ENCODE measurements around the gene PRDX1. TPM values are rescaled to one million over a fixed set of nuclear protein-coding genes. Genes with fewer than 3 reads are reported as not detected.
"Not testable (repeated sequence)": the region's sequence is repeated elsewhere in the genome, so short reads cannot be mapped to it uniquely, and the experiment has no call there.

PRDX1 gene
- total and polyA plus RNA-seq, 8 donors, result 49.3 to 142 (median 84.4) TPM

- intact Hi-C loops (cut with DNase I), result no loop called here
- Histone ChIP-seq H3K27ac (no peak overlapping the region), H3K36me3 (no peaks in the 10 kb centered on the region), H3K4me3 (no peak overlapping the region), H3K27me3 (no peaks in the 10 kb centered on the region), H3K9me3 (no peaks in the 10 kb centered on the region), H3K4me1 (no peaks in the 10 kb centered on the region)
- no peak for DNase-seq
- no peak for FAIRE-seq
- TF ChIP-seq CTCF (IDR thresholded peaks at IDR 0.05), result no peak
- WGBS, 2 donors, result 93 to 97% methylated on average over 11 of the region's 11 CpGs
- no peak for ATAC-seq
Measured at GRCh38 chr1:45530632-45531135, 9.0 kb upstream of the PRDX1 start.

DNA sequence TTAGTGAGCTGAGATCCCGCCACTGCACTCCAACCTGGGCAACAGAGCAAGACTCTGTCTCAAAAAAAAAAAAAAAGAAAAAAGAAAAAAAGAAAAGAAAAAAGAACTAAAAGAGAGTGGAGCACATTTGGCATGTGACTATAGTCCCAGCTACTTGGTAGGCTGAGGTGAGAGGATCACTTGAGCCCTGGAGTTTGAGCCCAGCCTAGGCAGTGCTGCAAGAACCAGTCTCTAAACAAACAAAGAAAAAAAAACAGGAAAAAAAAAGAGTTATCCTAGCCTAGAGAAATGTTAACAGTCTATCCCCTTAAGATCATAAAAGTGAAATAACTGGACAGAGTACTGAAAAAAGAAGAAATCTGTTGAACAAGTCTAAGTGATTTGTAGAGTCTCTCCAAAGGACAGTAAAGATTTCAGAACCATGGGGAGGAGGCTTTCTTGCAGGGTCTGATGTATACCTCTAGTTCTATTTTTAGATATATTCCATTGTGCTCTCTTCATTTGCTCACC, 4.5 kb upstream of the PRDX1 start:
- Histone ChIP-seq H3K36me3 (no peaks in the 10 kb centered on the region), H3K4me3 (no peak overlapping the region), H3K27ac (no peak overlapping the region), H3K9me3 (no peaks in the 10 kb centered on the region), H3K4me1 (no peaks in the 10 kb centered on the region), H3K27me3 (no peaks in the 10 kb centered on the region)
- 100% methylated on average over 1 of the region's 1 CpG for WGBS, 2 donors
- TF ChIP-seq CTCF (IDR thresholded peaks at IDR 0.05), result no peak
- FAIRE-seq, result no peak
- no peak for DNase-seq
- intact Hi-C loops (cut with DNase I), result no loop called here
- ATAC-seq, result no peak

DNA sequence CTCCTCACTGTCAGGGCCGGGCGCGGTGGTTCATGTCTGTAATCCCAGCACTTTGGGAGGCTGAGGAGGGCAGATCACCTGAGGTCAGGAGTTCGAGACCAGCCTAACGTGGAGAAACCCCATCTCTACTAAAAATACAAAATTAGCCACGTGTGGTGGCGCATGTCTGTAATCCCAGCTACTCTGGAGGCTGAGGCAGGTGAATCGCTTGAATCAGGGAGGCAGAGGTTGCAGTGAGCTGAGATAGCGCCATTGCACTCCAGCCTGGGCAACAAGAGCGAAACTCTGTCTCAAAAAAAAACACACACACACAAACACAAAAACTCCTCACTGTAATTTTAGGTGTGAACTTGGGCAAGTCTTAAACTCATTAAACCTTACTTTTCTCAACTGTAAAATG, 2.3 kb upstream of the PRDX1 start:
- H3K9me3 ChIP-seq; ATAC-seq; DNase-seq; H3K4me3 ChIP-seq; H3K4me1 ChIP-seq; intact Hi-C loops (cut with DNase I); FAIRE-seq; H3K36me3 ChIP-seq; H3K27ac ChIP-seq; H3K27me3 ChIP-seq: not testable (repeated sequence)
- 83 to 90% methylated on average over 10 of the region's 10 CpGs for WGBS, 2 donors

- ATAC-seq; H3K36me3 ChIP-seq; intact Hi-C loops (cut with DNase I); H3K27me3 ChIP-seq; H3K9me3 ChIP-seq; FAIRE-seq; H3K27ac ChIP-seq; H3K4me3 ChIP-seq; DNase-seq: not testable (repeated sequence)
- 74 to 80% methylated on average over 2 of the region's 2 CpGs for WGBS, 2 donors
- H3K4me1 ChIP-seq, result peaks cover 0 to 12% (median 0%) of the 10 kb centered on the region in 3 donors
Measured at GRCh38 chr1:45523516-45523915, 1.8 kb upstream of the PRDX1 start.

DNA sequence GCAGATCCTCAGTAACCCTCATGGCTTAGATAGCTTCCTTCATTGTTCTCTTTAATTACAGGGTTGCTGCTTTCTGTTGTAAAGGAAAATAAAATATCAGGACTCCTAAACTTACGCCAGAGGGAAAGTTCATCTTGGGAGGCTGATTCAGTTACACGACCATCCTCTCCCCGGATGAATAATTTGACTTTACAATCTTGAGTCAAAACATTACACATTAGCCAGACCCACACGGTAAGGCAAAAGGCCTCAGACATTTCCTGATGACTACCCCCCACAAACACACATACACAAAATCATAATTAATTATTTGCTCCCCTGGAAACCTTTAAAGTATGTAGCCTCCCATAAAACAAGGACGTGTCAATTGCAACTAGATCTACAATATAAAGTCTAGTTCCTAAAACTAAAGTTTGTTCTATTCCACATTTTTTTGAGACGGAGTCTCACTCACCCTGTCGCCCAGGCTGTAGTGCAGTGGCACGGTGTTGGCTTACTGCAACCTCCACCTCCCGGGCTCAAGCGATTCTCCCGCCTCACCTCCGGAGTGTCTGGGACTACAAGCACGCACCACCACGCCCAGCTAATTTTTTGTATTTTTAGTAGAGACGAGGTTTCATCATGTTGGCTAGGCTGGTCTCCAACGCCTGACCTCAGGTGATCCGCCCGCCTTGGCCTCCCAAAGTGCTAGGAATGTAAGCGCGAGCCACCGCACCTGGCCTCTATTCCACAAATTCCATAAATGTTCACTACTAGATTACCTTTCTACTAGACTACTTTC, 830 bp upstream of the PRDX1 start:
- intact Hi-C loops (cut with DNase I), result no loop called here
- WGBS, 2 donors, result 69 to 70% methylated on average over 21 of the region's 21 CpGs
- Histone ChIP-seq H3K27me3 (no peaks in the 10 kb centered on the region), H3K27ac (peak overlapping the region; percentile 64 to 93 (median 87)), H3K4me3 (peak overlapping the region; percentile 61 to 94 (median 68)), H3K9me3 (no peaks in the 10 kb centered on the region), H3K4me1 (peaks cover 0 to 13% (median 0%) of the 10 kb centered on the region in 3 donors), H3K36me3 (peaks cover 0 to under 1% (median 0%) of the 10 kb centered on the region in 3 donors)
- no peak for TF ChIP-seq CTCF (IDR thresholded peaks at IDR 0.05)
- ATAC-seq, result peak in 1 of 4 donors; percentile 6
- DNase-seq, result peak in 1 of 6 donors; percentile 25
- no peak for FAIRE-seq

DNA sequence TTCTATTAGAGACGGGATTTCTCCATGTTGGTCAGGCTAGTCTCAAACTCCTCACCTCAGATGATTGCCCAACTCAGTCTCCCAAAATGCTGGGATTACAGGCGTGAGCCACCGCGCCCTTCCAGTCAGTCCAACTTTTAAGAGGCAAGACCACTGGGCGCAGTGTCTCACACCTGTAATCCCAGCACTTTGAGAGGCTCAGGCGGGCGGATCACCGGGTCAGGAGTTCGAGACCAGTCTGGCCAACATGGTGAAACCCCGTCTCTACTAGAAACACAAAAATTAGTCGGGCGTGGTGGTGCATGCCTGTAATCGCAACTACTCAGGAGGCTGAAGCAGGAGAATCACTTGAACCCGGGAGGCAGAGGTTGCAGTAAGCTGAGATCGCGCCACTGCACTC, 1.9 kb downstream of the PRDX1 start:
- not testable (repeated sequence) for H3K27me3 ChIP-seq, H3K9me3 ChIP-seq, ATAC-seq, FAIRE-seq, DNase-seq
- WGBS, 2 donors, result 82 to 91% methylated on average over 16 of the region's 16 CpGs
- peaks cover 0 to 13% (median 0%) of the 10 kb centered on the region in 3 donors for H3K4me1 ChIP-seq
- H3K36me3 ChIP-seq, result peaks cover 0 to 26% (median 3%) of the 10 kb centered on the region in 3 donors
- intact Hi-C loops (cut with DNase I), result loop anchor here in 2 of 3 donors (5.0 to 10.0 kb wide), 3 partner anchors 33 to 355 kb away; partner anchors contain the start of gene AKR1A1 (in 1 of the 2)
- peak overlapping the region in 2 of 4 donors; percentile 12 to 39 for H3K27ac ChIP-seq
- peak overlapping the region in 1 of 4 donors; percentile 94 for H3K4me3 ChIP-seq
